Mesenchymal stem cell (in vitro differentiated cells and primary cell): ENCODE data around the gene UBE2D2.
"Not testable (repeated sequence)": the region's sequence is repeated elsewhere in the genome, so short reads cannot be mapped to it uniquely, and the experiment has no call there.

ENCODE experiments used
- DNase-seq: peaks from one replicate; pipeline ENCODE4 v3.0.0-alpha.2; 2013
- H2AFZ ChIP-seq: one replicate; pipeline ENCODE4 v1.6.1; 2013; ENCODE audit warnings: low read depth, mild to moderate bottlenecking, control low read depth, inconsistent platforms, low read length, moderate library complexity
- H2AK5ac ChIP-seq: 2 replicates; pipeline ENCODE4 v1.6.1; 2013; ENCODE audit warnings: low read length, moderate library complexity, mild to moderate bottlenecking, inconsistent platforms; ENCODE audit not compliant: severe bottlenecking
- H2BK120ac ChIP-seq: one replicate; pipeline ENCODE4 v1.6.1; 2013; ENCODE audit warnings: low read depth, mild to moderate bottlenecking, inconsistent platforms, low read length, moderate library complexity
- H2BK12ac ChIP-seq, 2 experiments: one replicate each; pipeline ENCODE4 v1.6.1; 2013; ENCODE audit warnings: inconsistent platforms in 2 of 2, low read length in 2 of 2, mild to moderate bottlenecking in 2 of 2, moderate library complexity in 2 of 2, control low read depth in 1 of 2
- H2BK15ac ChIP-seq: one replicate; pipeline ENCODE4 v1.6.1; 2013; ENCODE audit warnings: mild to moderate bottlenecking, low read depth, inconsistent platforms; ENCODE audit not compliant: poor library complexity, severe bottlenecking
- H2BK5ac ChIP-seq: 2 replicates; pipeline ENCODE4 v1.6.1; 2013; ENCODE audit warnings: low read depth, mild to moderate bottlenecking, low read length, control low read depth, inconsistent platforms; ENCODE audit not compliant: poor library complexity, severe bottlenecking
- H3K14ac ChIP-seq, 2 experiments: one replicate each; pipeline ENCODE4 v1.6.1; 2013; ENCODE audit warnings: inconsistent platforms in 2 of 2, low read length in 2 of 2, control low read depth in 1 of 2, mild to moderate bottlenecking in 1 of 2, moderate library complexity in 1 of 2
- H3K18ac ChIP-seq, 2 experiments: one replicate each; pipeline ENCODE4 v1.6.1; 2013; ENCODE audit warnings: inconsistent platforms in 2 of 2, low read length in 2 of 2, control low read depth in 1 of 2, low read depth in 1 of 2, mild to moderate bottlenecking in 1 of 2
- H3K23ac ChIP-seq, 2 experiments: one replicate each; pipeline ENCODE4 v1.6.1; 2013; ENCODE audit warnings: inconsistent platforms in 2 of 2, low read length in 2 of 2, mild to moderate bottlenecking in 2 of 2, moderate library complexity in 2 of 2, control low read depth in 1 of 2
- H3K27ac ChIP-seq: 2 replicates; pipeline ENCODE4 v1.5.1; 2013; ENCODE audit warnings: mild to moderate bottlenecking, moderate library complexity, low read length, control low read depth, inconsistent platforms; ENCODE audit not compliant: poor library complexity, severe bottlenecking
- H3K27me3 ChIP-seq, 2 experiments: 2 replicates each; pipeline versions ENCODE4 v1.6.1 to v1.7.0; 2013; ENCODE audit warnings: low read length in 2 of 2, mild to moderate bottlenecking in 2 of 2, moderate library complexity in 2 of 2, control low read depth in 1 of 2, inconsistent platforms in 1 of 2; ENCODE audit not compliant: control insufficient read depth in 1 of 2, insufficient read depth in 1 of 2
- H3K36me3 ChIP-seq, 2 experiments: 2 replicates each; pipeline versions ENCODE4 v1.6.1 to v1.7.0; 2013; ENCODE audit warnings: low read length in 2 of 2, control low read depth in 1 of 2, inconsistent platforms in 1 of 2, low read depth in 1 of 2, mild to moderate bottlenecking in 1 of 2; ENCODE audit not compliant: insufficient read depth in 2 of 2, control insufficient read depth in 1 of 2
- H3K4ac ChIP-seq, 2 experiments: one replicate each; pipeline ENCODE4 v1.6.1; 2013; ENCODE audit warnings: inconsistent platforms in 2 of 2, low read length in 2 of 2, mild to moderate bottlenecking in 2 of 2, moderate library complexity in 2 of 2, control low read depth in 1 of 2, low read depth in 1 of 2
- H3K4me1 ChIP-seq: 2 replicates; pipeline ENCODE4 v1.6.1; 2013; ENCODE audit warnings: low read depth, low read length, control low read depth; ENCODE audit not compliant: control insufficient read depth, insufficient read depth
- H3K4me2 ChIP-seq: 2 replicates; pipeline ENCODE4 v1.6.1; 2013; ENCODE audit warnings: low read length, mild to moderate bottlenecking, inconsistent platforms; ENCODE audit not compliant: poor library complexity, severe bottlenecking
- H3K4me3 ChIP-seq, 2 experiments: 2 replicates each; pipeline versions ENCODE4 v1.5.1 to v1.7.0; 2013; ENCODE audit warnings: low read length in 2 of 2, mild to moderate bottlenecking in 2 of 2, control low read depth in 1 of 2, low read depth in 1 of 2; ENCODE audit not compliant: insufficient read depth in 1 of 2
- H3K79me1 ChIP-seq: replicated peaks from 2 replicates; pipeline ENCODE4 v1.6.1; 2013; ENCODE audit warnings: mild to moderate bottlenecking, control low read depth, low read length, inconsistent platforms; ENCODE audit not compliant: poor library complexity, severe bottlenecking
- H3K9ac ChIP-seq: 2 replicates; pipeline ENCODE4 v1.7.0; 2013; ENCODE audit warnings: mild to moderate bottlenecking, low read length, moderate library complexity
- H3K9me3 ChIP-seq: 2 replicates; pipeline ENCODE4 v1.7.0; 2013; ENCODE audit warnings: mild to moderate bottlenecking, low read length; ENCODE audit not compliant: control insufficient read depth
- H4K8ac ChIP-seq: one replicate; pipeline ENCODE4 v1.6.1; 2013; ENCODE audit warnings: inconsistent platforms, mild to moderate bottlenecking, low read length, moderate library complexity
- H4K91ac ChIP-seq: one replicate; pipeline ENCODE4 v1.6.1; 2013; ENCODE audit warnings: mild to moderate bottlenecking, low read length, inconsistent platforms
- WGBS: methylation state at CpG from one replicate; pipeline ENCODE4 v1.1.7; 2013; ENCODE audit warnings: mixed read lengths; 5-methylcytosine and 5-hydroxymethylcytosine counted together

Gene UBE2D2

GRCh38 chr5:139592289-139592688, 31.1 kb downstream of the UBE2D2 start:
- H3K79me1 ChIP-seq = no peaks in the 10 kb centered on the region
- no peaks in the 10 kb centered on the region for H3K9me3 ChIP-seq
- no peak overlapping the region for H2AK5ac ChIP-seq
- H3K23ac ChIP-seq = no peak overlapping the region
- H3K27ac ChIP-seq = no peak overlapping the region
- no peak overlapping the region for H3K4me3 ChIP-seq
- H3K4me2 ChIP-seq = no peak overlapping the region
- H4K91ac ChIP-seq = no peak overlapping the region
- no peak overlapping the region for H2BK12ac ChIP-seq
- H3K36me3 ChIP-seq = peaks cover 0 to 8% of the 10 kb centered on the region in 2 experiments
- H4K8ac ChIP-seq = no peak overlapping the region
- H3K27me3 ChIP-seq = no peaks in the 10 kb centered on the region
- no peak overlapping the region for H2BK120ac ChIP-seq
- H2BK15ac ChIP-seq = no peak overlapping the region
- no peak for DNase-seq
- H3K18ac ChIP-seq = no peak overlapping the region
- H3K4me1 ChIP-seq = peaks cover 14% of the 10 kb centered on the region
- no peak overlapping the region for H3K4ac ChIP-seq
- H3K14ac ChIP-seq = no peak overlapping the region
- no peak overlapping the region for H2AFZ ChIP-seq
- WGBS = 100% methylated on average over 2 of the region's 3 CpGs
- H2BK5ac ChIP-seq = no peak overlapping the region
- no peak overlapping the region for H3K9ac ChIP-seq

- not testable (repeated sequence) for H3K23ac ChIP-seq, H3K9me3 ChIP-seq, H3K27ac ChIP-seq, H2BK120ac ChIP-seq, H2AK5ac ChIP-seq, H3K9ac ChIP-seq, H4K8ac ChIP-seq, H3K18ac ChIP-seq, H2BK12ac ChIP-seq, H2BK15ac ChIP-seq, H3K27me3 ChIP-seq, H3K36me3 ChIP-seq, H3K4me3 ChIP-seq, H3K4ac ChIP-seq, H2BK5ac ChIP-seq, H3K14ac ChIP-seq, H3K4me2 ChIP-seq, H4K91ac ChIP-seq, H2AFZ ChIP-seq, DNase-seq, H3K79me1 ChIP-seq
- peaks cover 12% of the 10 kb centered on the region for H3K4me1 ChIP-seq
- 94% methylated on average over 7 of the region's 8 CpGs for WGBS
Observed at GRCh38 chr5:139593076-139593475, 31.9 kb downstream of the UBE2D2 start.

GRCh38 chr5:139593716-139594319, 32.7 kb downstream of the UBE2D2 start:
- Histone ChIP-seq H3K23ac (no peak overlapping the region), H4K91ac (no peak overlapping the region), H2AFZ (no peak overlapping the region), H3K9ac (no peak overlapping the region), H2BK15ac (no peak overlapping the region), H3K79me1 (no peaks in the 10 kb centered on the region), H3K9me3 (no peaks in the 10 kb centered on the region), H3K27ac (peak overlapping the region; percentile 67), H2BK12ac (no peak overlapping the region), H3K4ac (no peak overlapping the region), H3K36me3 (peaks cover 0 to 8% of the 10 kb centered on the region in 2 experiments), H3K27me3 (no peaks in the 10 kb centered on the region), H3K18ac (no peak overlapping the region), H3K4me1 (peaks cover 10% of the 10 kb centered on the region), H4K8ac (no peak overlapping the region), H3K4me2 (no peak overlapping the region), H2BK5ac (no peak overlapping the region), H3K14ac (no peak overlapping the region), H2BK120ac (peak overlapping the region; percentile 34), H2AK5ac (no peak overlapping the region), H3K4me3 (no peak overlapping the region)
- 50% methylated on average over 2 of the region's 3 CpGs for WGBS
- peak; percentile 18 for DNase-seq

- H3K4me1 ChIP-seq = peaks cover 7% of the 10 kb centered on the region
- H4K91ac ChIP-seq = no peak overlapping the region
- DNase-seq = peak; percentile 37
- H3K9me3 ChIP-seq = no peaks in the 10 kb centered on the region
- H3K79me1 ChIP-seq = peaks cover 2% of the 10 kb centered on the region
- H3K14ac ChIP-seq = no peak overlapping the region
- H2AFZ ChIP-seq = no peak overlapping the region
- peaks cover 17 to 20% of the 10 kb centered on the region in 2 experiments for H3K36me3 ChIP-seq
- H3K9ac ChIP-seq = no peak overlapping the region
- H2BK5ac ChIP-seq = no peak overlapping the region
- no peaks in the 10 kb centered on the region for H3K27me3 ChIP-seq
- H2BK15ac ChIP-seq = no peak overlapping the region
- no peak overlapping the region for H2AK5ac ChIP-seq
- H3K4me3 ChIP-seq = no peak overlapping the region
- H3K23ac ChIP-seq = no peak overlapping the region
- no peak overlapping the region for H2BK12ac ChIP-seq
- no peak overlapping the region for H3K27ac ChIP-seq
- H3K18ac ChIP-seq = no peak overlapping the region
- H3K4ac ChIP-seq = no peak overlapping the region
- H4K8ac ChIP-seq = no peak overlapping the region
- no peak overlapping the region for H2BK120ac ChIP-seq
- H3K4me2 ChIP-seq = no peak overlapping the region
Observed at GRCh38 chr5:139597134-139597533, 36.0 kb downstream of the UBE2D2 start.
